CD14-positive monocyte (primary cell): ENCODE results near the gene CNOT11. TPM values are rescaled to one million over a fixed set of nuclear protein-coding genes. Genes with fewer than 3 reads are reported as not detected.

Experiments
- DNase-seq, 3 donors: peaks; one replicate each; pipeline ENCODE4 v3.0.0-alpha.2; 2011 to 2022
- H2AFZ ChIP-seq: 2 replicates; pipeline ENCODE4 v1.6.0; 2012; ENCODE audit warnings: mild to moderate bottlenecking, low read depth, low read length, inconsistent platforms; ENCODE audit not compliant: insufficient read depth, poor library complexity, severe bottlenecking
- H3K27ac ChIP-seq, 2 donors: 1 replicate in 1 of 2; 2 replicates in 1 of 2; pipeline ENCODE4 v1.5.1; 2012 to 2013; ENCODE audit warnings: low read length in 2 of 2, control low read depth in 1 of 2, inconsistent platforms in 1 of 2, low read depth in 1 of 2, mild to moderate bottlenecking in 1 of 2
- H3K27me3 ChIP-seq, 2 donors: one replicate each; pipeline versions ENCODE4 v1.6.0 to v1.6.1; 2011 to 2013; ENCODE audit warnings: low read length in 2 of 2; ENCODE audit not compliant: control insufficient read depth in 2 of 2, insufficient read depth in 2 of 2
- H3K36me3 ChIP-seq, 2 donors: replicated peaks in 1 of 2; 1 replicate in 1 of 2; 2 replicates in 1 of 2; pipeline versions ENCODE4 v1.5.1 to v1.6.1; 2012 to 2013; ENCODE audit warnings: low read length in 2 of 2, control low read depth in 1 of 2, inconsistent platforms in 1 of 2, mild to moderate bottlenecking in 1 of 2; ENCODE audit not compliant: insufficient read depth in 2 of 2, control insufficient read depth in 1 of 2
- H3K4me1 ChIP-seq, 2 donors: 1 replicate in 1 of 2; 2 replicates in 1 of 2; pipeline versions ENCODE4 v1.5.1 to v1.6.1; 2012 to 2013; ENCODE audit warnings: low read length in 2 of 2, control low read depth in 1 of 2, inconsistent platforms in 1 of 2, mild to moderate bottlenecking in 1 of 2, moderate library complexity in 1 of 2; ENCODE audit not compliant: insufficient read depth in 2 of 2, control insufficient read depth in 1 of 2
- H3K4me2 ChIP-seq: replicated peaks from 2 replicates; pipeline ENCODE3; 2012; ENCODE audit warnings: low read length, moderate library complexity, mild to moderate bottlenecking; ENCODE audit not compliant: poor library complexity, severe bottlenecking; ENCODE audit errors: extremely low read depth
- H3K4me3 ChIP-seq, 3 experiments: fragments of 200-600 bp in 1 of 3; sonication (generic) in 1 of 3; replicated peaks in 1 of 3; 1 replicate in 2 of 3; 2 replicates in 1 of 3; pipeline ENCODE4 v1.5.1; 2011 to 2013; ENCODE audit warnings: low read length in 3 of 3, mild to moderate bottlenecking in 3 of 3, control low read depth in 2 of 3, low read depth in 2 of 3, inconsistent platforms in 1 of 3, moderate library complexity in 1 of 3
- H3K79me2 ChIP-seq: 2 replicates; pipeline ENCODE4 v1.6.0; 2012; ENCODE audit warnings: mild to moderate bottlenecking, control low read depth, inconsistent platforms, low read length, moderate library complexity; ENCODE audit not compliant: insufficient read depth
- H3K9ac ChIP-seq: 2 replicates; pipeline ENCODE4 v1.6.0; 2017; ENCODE audit warnings: low read length, mild to moderate bottlenecking; ENCODE audit not compliant: insufficient read depth, poor library complexity, severe bottlenecking
- H3K9me3 ChIP-seq, 2 donors: replicated peaks in 1 of 2; 1 replicate in 1 of 2; 2 replicates in 1 of 2; pipeline versions ENCODE4 v1.5.1 to v1.6.1; 2012 to 2013; ENCODE audit warnings: low read length in 2 of 2, control low read depth in 1 of 2; ENCODE audit not compliant: control insufficient read depth in 1 of 2, insufficient read depth in 1 of 2
- H4K20me1 ChIP-seq: 2 replicates; pipeline ENCODE4 v1.6.0; 2012; ENCODE audit warnings: mild to moderate bottlenecking, low read length, control low read depth, moderate library complexity; ENCODE audit not compliant: insufficient read depth
- H3K27ac Mint-ChIP-seq, 7 donors: one replicate each; pipeline ENCODE4 v1.8.0; 2020; ENCODE audit warnings: mild to moderate bottlenecking in 7 of 7, mixed read lengths in 7 of 7, moderate library complexity in 6 of 7, inconsistent platforms in 2 of 7
- H3K27me3 Mint-ChIP-seq, 3 donors: one replicate each; pipeline ENCODE4 v1.8.0; 2021 to 2022; ENCODE audit warnings: low read depth in 3 of 3, mild to moderate bottlenecking in 3 of 3, mixed read lengths in 3 of 3, moderate library complexity in 3 of 3, inconsistent platforms in 1 of 3
- H3K36me3 Mint-ChIP-seq, 2 donors: one replicate each; pipeline ENCODE4 v1.8.0; 2020; ENCODE audit warnings: mixed read lengths in 2 of 2, inconsistent platforms in 1 of 2, mild to moderate bottlenecking in 1 of 2
- H3K4me1 Mint-ChIP-seq: one replicate; pipeline ENCODE4 v1.8.0; 2020; ENCODE audit warnings: mild to moderate bottlenecking, mixed read lengths
- H3K4me3 Mint-ChIP-seq, 2 donors: one replicate each; pipeline ENCODE4 v1.8.0; 2020; ENCODE audit warnings: mild to moderate bottlenecking in 2 of 2, mixed read lengths in 2 of 2, moderate library complexity in 1 of 2
- H3K9me3 Mint-ChIP-seq, 7 donors: one replicate each; pipeline ENCODE4 v1.8.0; 2020 to 2022; ENCODE audit warnings: mixed read lengths in 7 of 7, mild to moderate bottlenecking in 6 of 7, moderate library complexity in 6 of 7, inconsistent platforms in 2 of 7
- CTCF ChIP-seq: fragments of 200-600 bp; IDR thresholded peaks from one replicate; pipeline ENCODE4 v1.8.0; 2022; ENCODE audit warnings: antibody characterized with exemption, mild to moderate bottlenecking
- WGBS: methylation state at CpG from one replicate; pipeline ENCODE4 v1.1.5; 2013; ENCODE audit warnings: missing lambda C conversion rate; ENCODE audit not compliant: insufficient coverage; 5-methylcytosine and 5-hydroxymethylcytosine counted together
- intact Hi-C, 2 donors: fragments of 100-400 bp; cut with micrococcal nuclease; formaldehyde crosslinking; loops; one replicate each; pipeline versions ENCODE4 v1.15.0 to v1.15.1; 2023
- polyA plus RNA-seq, 3 donors: library from polyadenylated mRNA; depleted of rRNA in 1 of 3; unstranded in 2 of 3; stranded (reverse) in 1 of 3; fragments of 300-500 nt in 2 of 3; fragments of >200 nt in 1 of 3; fragmentation: Illumina TruSeq in 2 of 3; gene quantifications; 1 replicate in 2 of 3; 2 replicates in 1 of 3; pipeline ENCODE4 v1.2.3, GENCODE V29; 2012 to 2021

The CNOT11 gene
- polyA plus RNA-seq, 3 donors, result 38.2 to 39.0 (median 38.4) TPM

- no peaks in the 10 kb centered on the region for H3K27me3 ChIP-seq
- peaks cover 25 to 35% of the 10 kb centered on the region in 2 donors for H3K36me3 ChIP-seq
- H3K4me3 ChIP-seq, result no peak overlapping the region
- H3K9me3 ChIP-seq, result no peaks in the 10 kb centered on the region
- H3K36me3 Mint-ChIP-seq, result peaks cover 27 to 41% of the 10 kb centered on the region in 2 donors
- H3K27ac ChIP-seq, result peak overlapping the region in 1 of 2 donors; percentile 26
- H2AFZ ChIP-seq, result no peak overlapping the region
- peaks cover 36% of the 10 kb centered on the region for H3K4me1 Mint-ChIP-seq
- TF ChIP-seq CTCF, result no peak
- peak overlapping the region in 3 of 7 donors; percentile 20 to 79 (median 48) for H3K27ac Mint-ChIP-seq
- peaks cover 74% of the 10 kb centered on the region for H3K79me2 ChIP-seq
- H3K4me3 Mint-ChIP-seq, result no peak overlapping the region
- H3K4me1 ChIP-seq, result peaks cover 28 to 42% of the 10 kb centered on the region in 2 donors
- no peaks in the 10 kb centered on the region for H3K9me3 Mint-ChIP-seq
- H3K9ac ChIP-seq, result no peak overlapping the region
- no peaks in the 10 kb centered on the region for H3K27me3 Mint-ChIP-seq
- no peak for DNase-seq
- 82% methylated on average over 1 of the region's 2 CpGs for WGBS
- H4K20me1 ChIP-seq, result peaks cover 76% of the 10 kb centered on the region
- no peak overlapping the region for H3K4me2 ChIP-seq
- intact Hi-C loops, result loop anchor here in 1 of 2 donors (10.0 kb wide), 1 partner anchor 102 kb away; the partner anchor contains the start of gene TBC1D8
Measured at GRCh38 chr2:101256316-101256715, 3.6 kb downstream of the CNOT11 start.

DNA sequence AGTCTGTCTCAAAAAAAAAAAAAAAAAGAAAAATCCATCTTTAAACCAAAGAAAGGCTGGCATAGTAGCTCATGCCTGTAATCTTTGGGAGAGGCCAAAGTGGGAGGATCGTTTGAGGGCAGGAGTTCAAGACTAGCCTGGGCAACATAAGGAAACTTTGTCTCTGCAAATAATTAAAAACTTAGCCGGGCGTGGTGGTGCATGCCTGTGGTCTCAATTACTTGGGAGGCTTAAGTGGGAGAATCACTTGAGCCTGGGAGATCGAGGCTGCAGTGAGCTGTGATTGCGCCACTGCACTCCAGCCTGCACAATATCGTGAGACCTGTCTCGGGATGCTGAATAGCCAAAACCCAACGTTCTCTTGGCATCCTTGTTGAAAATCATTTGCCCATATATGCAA, 6.1 kb downstream of the CNOT11 start:
- Histone ChIP-seq H2AFZ (no peak overlapping the region), H3K4me2 (no peak overlapping the region), H3K27me3 (no peaks in the 10 kb centered on the region), H3K79me2 (peaks cover 66% of the 10 kb centered on the region), H4K20me1 (peaks cover 91% of the 10 kb centered on the region), H3K4me1 (peaks cover 16 to 26% of the 10 kb centered on the region in 2 donors), H3K36me3 (peaks cover 35 to 57% of the 10 kb centered on the region in 2 donors), H3K4me3 (no peak overlapping the region), H3K27ac (no peak overlapping the region), H3K9me3 (no peaks in the 10 kb centered on the region), H3K9ac (no peak overlapping the region)
- Mint-ChIP-seq H3K4me1 (peaks cover 25% of the 10 kb centered on the region), H3K9me3 (no peaks in the 10 kb centered on the region), H3K4me3 (no peak overlapping the region), H3K27ac (no peak overlapping the region), H3K27me3 (no peaks in the 10 kb centered on the region), H3K36me3 (peaks cover 43 to 59% of the 10 kb centered on the region in 2 donors)
- no peak for TF ChIP-seq CTCF
- no peak for DNase-seq
- intact Hi-C loops, result loop anchor here in 1 of 2 donors (10.0 kb wide), 1 partner anchor 104 kb away; the partner anchor contains the start of gene TBC1D8
- 100% methylated on average over 5 of the region's 8 CpGs for WGBS
